Measurements from ENCODE around the gene ZNF540.
"Not testable (repeated sequence)": the region's sequence is repeated elsewhere in the genome, so short reads cannot be mapped to it uniquely, and the experiment has no call there.

GRCh38 chr19:37657157-37657556 lies 62.5 kb downstream of the ZNF540 start:
- TF ChIP-seq CTCF (IDR thresholded peaks at IDR 0.05 in 2 of 3, conservative IDR thresholded peaks at IDR 0.05 in 1 of 3; ENCODE audit: insufficient read depth in 2 of 3, low read depth in 1 of 3, low read length in 3 of 3); POLR2AphosphoS5 (IDR thresholded peaks at IDR 0.05; ENCODE audit: control insufficient read depth, insufficient read depth, low read depth, low read length): not testable (repeated sequence)

All from K562 (cell line).